Kidney (tissue), 14 donors: Measurements from ENCODE around the gene GPN3. TPM values are rescaled to one million over a fixed set of nuclear protein-coding genes. Genes with fewer than 3 reads are reported as not detected.
"Not testable (repeated sequence)": the region's sequence is repeated elsewhere in the genome, so short reads cannot be mapped to it uniquely, and the experiment has no call there.

Experiments
- DNase-seq, 5 donors: peaks; one replicate each; pipeline ENCODE4 v3.0.0-alpha.2; 2013 to 2020
- FAIRE-seq: peaks from 2 replicates; lab custom pipeline; 2012; peaks lifted over from hg19 to GRCh38; lab: Jason Lieb, UNC
- H3K27ac ChIP-seq, 2 donors: one replicate each; pipeline ENCODE4 v1.7.0; 2013; ENCODE audit warnings: low read depth in 2 of 2, low read length in 2 of 2, inconsistent platforms in 1 of 2
- H3K27me3 ChIP-seq: one replicate; pipeline ENCODE4 v1.7.1; 2013; ENCODE audit warnings: low read length, inconsistent platforms; ENCODE audit not compliant: control insufficient read depth, insufficient read depth
- H3K36me3 ChIP-seq, 3 donors: one replicate each; pipeline versions ENCODE4 v1.7.0 to v1.7.1; 2013; ENCODE audit warnings: low read length in 3 of 3, control low read depth in 1 of 3, inconsistent platforms in 1 of 3; ENCODE audit not compliant: insufficient read depth in 3 of 3, control insufficient read depth in 2 of 3
- H3K4me1 ChIP-seq, 3 donors: one replicate each; pipeline versions ENCODE4 v1.7.0 to v1.7.1; 2013; ENCODE audit warnings: low read length in 3 of 3, inconsistent platforms in 1 of 3, low read depth in 1 of 3; ENCODE audit not compliant: control insufficient read depth in 2 of 3, insufficient read depth in 2 of 3
- H3K4me3 ChIP-seq, 3 donors: one replicate each; pipeline versions ENCODE4 v1.7.0 to v1.8.1; 2013; ENCODE audit warnings: low read length in 3 of 3, control low read depth in 1 of 3, inconsistent platforms in 1 of 3
- H3K9ac ChIP-seq, 3 donors: one replicate each; pipeline versions ENCODE4 v1.7.0 to v1.7.1; 2013; ENCODE audit warnings: low read length in 3 of 3, control low read depth in 1 of 3, inconsistent platforms in 1 of 3
- H3K9me3 ChIP-seq, 3 donors: one replicate each; pipeline versions ENCODE4 v1.7.0 to v1.7.1; 2013; ENCODE audit warnings: low read length in 3 of 3, control low read depth in 1 of 3, inconsistent platforms in 1 of 3; ENCODE audit not compliant: control insufficient read depth in 2 of 3, insufficient read depth in 1 of 3
- intact Hi-C: fragments of 100-400 bp; cut with DNase I; formaldehyde crosslinking; loops from one replicate; pipeline ENCODE4 v1.11.1; 2022
- polyA plus RNA-seq: library from polyadenylated mRNA; stranded (reverse); fragments of 350-450 nt; fragmentation: Illumina TruSeq; extraction: RNeasy Lipid Tissue Mini Kit (QIAGEN cat#74804); gene quantifications from one replicate; pipeline ENCODE4 v1.2.3, GENCODE V29; 2014; ENCODE audit warnings: low read depth, low replicate concordance; ENCODE audit not compliant: insufficient read depth
- total RNA-seq: library from RNA; stranded (reverse); fragmentation: NEBNext Ultra II Directional; extraction: Animal tissue kit (Norgen Biotek cat#: 25700); gene quantifications from one replicate; pipeline ENCODE4 v1.2.1, GENCODE V29; 2021
- TF ChIP-seq, protein P1 (sequence below): IDR thresholded peaks from 3 replicates; pipeline ENCODE4 v1.5.1; 2012; ENCODE audit warnings: mild to moderate bottlenecking, moderate library complexity, borderline replicate concordance; ENCODE audit not compliant: insufficient read depth; ENCODE audit errors: extremely low read depth
- donor health status: control.
- donor health status: control.
- donor health status: control.
- donor health status: control.
- donor health status: control.
- donor health status: DM: yes; HTN: yes; CAD: no.
- donor health status: Normal renal cell carcinoma (clear cell type).

GPN3 gene
- total and polyA plus RNA-seq, 2 donors from 2014 or later, result 27.4 to 31.3 TPM

DNA sequence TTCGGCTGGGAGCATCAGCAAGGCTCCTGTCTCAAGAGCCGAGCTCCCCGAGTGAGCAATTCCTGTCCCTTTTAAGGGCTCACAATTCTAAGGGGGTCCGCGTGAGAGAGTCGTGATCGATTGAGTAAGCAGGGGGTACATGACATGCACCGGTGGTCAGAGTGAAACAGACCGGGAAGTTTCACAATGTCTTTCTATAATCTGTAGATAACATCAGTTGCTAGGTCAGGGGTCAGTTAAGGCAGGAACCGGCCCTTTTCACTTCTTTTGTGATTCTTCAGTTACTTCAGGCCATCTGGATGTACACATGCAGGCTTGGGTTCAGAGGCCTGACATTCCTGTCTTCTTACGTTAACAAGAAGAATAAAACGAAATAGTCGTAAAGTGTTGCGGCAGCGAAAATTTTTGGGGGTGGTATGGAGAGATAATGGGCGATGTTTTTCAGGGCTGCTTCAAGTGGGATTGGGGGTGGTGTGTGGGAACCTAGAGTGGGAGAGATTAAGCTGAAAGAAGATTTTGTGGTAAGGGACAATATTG, 62.9 kb downstream of the GPN3 start:
- H3K36me3 ChIP-seq, H3K27ac ChIP-seq, H3K4me3 ChIP-seq, FAIRE-seq, H3K4me1 ChIP-seq, H3K9ac ChIP-seq, H3K27me3 ChIP-seq, DNase-seq, intact Hi-C loops, H3K9me3 ChIP-seq: not testable (repeated sequence)

DNA sequence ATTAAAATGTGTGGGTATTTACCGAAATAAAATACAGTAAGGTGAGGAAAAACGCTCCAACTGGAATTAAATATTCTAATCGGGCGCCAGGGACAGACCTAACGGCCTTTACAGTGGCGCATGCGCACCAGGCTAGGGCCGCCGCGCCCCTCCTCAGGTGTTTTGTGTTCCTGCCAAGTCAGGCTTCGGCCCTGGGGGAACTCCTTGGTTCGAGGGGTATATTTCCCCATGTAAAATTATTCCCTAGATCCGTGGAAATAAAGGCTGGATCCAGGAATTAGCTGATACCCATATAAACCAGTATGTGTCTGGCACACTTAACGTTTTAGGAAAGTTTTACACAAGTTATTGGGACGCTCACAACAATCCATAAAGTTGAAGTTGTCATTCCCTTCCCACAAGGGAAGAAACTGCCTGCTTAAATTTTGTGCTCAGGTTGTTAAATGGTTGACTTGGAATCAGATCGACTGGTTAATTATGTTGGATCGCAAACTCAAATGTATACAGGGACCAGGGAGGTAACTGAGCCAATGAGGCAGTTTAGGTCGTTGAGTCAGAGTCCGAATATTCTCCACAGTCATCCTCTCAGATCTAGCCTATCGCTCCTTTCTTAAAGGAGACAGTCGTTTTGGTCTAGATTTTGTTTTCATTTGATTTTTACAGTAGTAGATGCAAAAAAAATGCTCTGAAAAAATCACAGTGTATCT, 63.9 kb downstream of the GPN3 start:
- H3K4me1 ChIP-seq, result peaks cover 4 to 7% (median 5%) of the 10 kb centered on the region in 3 donors
- intact Hi-C loops, result no loop called here
- FAIRE-seq (no peak), DNase-seq (peak; percentile 79 to 92 (median 88))
- no peaks in the 10 kb centered on the region for H3K27me3 ChIP-seq
- peaks cover 0 to 6% (median 0%) of the 10 kb centered on the region in 3 donors for H3K36me3 ChIP-seq
- peak overlapping the region; percentile 94 to 98 (median 94) for H3K4me3 ChIP-seq
- TF ChIP-seq, protein P1, sequence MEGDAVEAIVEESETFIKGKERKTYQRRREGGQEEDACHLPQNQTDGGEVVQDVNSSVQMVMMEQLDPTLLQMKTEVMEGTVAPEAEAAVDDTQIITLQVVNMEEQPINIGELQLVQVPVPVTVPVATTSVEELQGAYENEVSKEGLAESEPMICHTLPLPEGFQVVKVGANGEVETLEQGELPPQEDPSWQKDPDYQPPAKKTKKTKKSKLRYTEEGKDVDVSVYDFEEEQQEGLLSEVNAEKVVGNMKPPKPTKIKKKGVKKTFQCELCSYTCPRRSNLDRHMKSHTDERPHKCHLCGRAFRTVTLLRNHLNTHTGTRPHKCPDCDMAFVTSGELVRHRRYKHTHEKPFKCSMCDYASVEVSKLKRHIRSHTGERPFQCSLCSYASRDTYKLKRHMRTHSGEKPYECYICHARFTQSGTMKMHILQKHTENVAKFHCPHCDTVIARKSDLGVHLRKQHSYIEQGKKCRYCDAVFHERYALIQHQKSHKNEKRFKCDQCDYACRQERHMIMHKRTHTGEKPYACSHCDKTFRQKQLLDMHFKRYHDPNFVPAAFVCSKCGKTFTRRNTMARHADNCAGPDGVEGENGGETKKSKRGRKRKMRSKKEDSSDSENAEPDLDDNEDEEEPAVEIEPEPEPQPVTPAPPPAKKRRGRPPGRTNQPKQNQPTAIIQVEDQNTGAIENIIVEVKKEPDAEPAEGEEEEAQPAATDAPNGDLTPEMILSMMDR, result no peak
- no peaks in the 10 kb centered on the region for H3K9me3 ChIP-seq
- peak overlapping the region; percentile 72 to 100 (median 99) for H3K9ac ChIP-seq
- peak overlapping the region; percentile 98 for H3K27ac ChIP-seq

DNA sequence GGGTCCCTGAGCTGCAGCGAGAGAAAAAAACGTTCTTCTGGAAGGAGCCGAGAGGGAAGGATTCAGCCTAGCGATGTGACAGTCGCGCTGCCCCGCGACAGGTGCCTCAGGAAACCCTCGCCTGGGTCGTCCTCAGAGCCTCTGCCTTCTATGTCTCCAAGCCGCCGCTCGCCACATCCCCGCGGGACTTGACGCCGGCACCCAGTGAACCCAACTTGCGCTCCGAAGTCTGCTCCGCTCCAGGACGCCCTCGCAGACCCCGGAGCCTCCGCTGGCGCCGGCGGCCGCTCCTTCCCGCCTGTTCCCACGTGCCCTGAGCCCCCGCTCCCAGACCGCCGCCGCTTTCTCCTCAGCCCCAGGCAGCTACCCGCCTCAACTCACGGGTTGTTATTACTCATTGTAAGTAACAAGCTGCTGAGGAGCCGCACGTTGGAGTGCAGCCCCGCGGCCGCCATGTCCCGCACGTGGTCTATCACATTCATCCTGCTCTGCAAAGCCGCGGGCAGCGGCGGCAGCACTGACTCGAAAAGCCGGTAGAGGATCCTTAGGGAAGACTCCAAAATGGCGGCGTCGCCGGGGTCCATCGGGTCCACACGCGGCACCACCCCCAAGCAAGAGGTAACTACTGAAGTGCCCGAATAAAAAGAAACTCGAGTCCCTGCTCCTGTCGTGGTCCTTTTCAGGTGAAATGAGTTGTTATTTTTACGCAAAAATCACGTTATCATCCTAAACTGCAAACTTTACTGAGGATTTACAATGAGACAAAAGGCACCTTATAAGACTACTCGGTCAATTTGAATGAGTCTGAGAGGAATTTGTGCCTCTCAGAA, 64.7 kb downstream of the GPN3 start, which contains the start of gene ANAPC7:
TSS of gene ANAPC7 (minus strand) at position 563 of the 830 bp plus-strand sequence. CDS start at position 482, 81 bp downstream.
- no peaks in the 10 kb centered on the region for H3K27me3 ChIP-seq
- intact Hi-C loops, result no loop called here
- H3K4me1 ChIP-seq, result peaks cover 4 to 7% (median 5%) of the 10 kb centered on the region in 3 donors
- peak within 1 kb of the TSS; percentile 98 for H3K27ac ChIP-seq
- no peaks in the 10 kb centered on the region for H3K9me3 ChIP-seq
- peak within 1 kb of the TSS; percentile 72 to 100 (median 99) for H3K9ac ChIP-seq
- TF ChIP-seq, protein P1, result no peak
- peak; percentile 94 to 97 (median 95) for DNase-seq
- FAIRE-seq, result no peak
- peaks cover 0 to 6% (median 0%) of the 10 kb centered on the region in 3 donors for H3K36me3 ChIP-seq
- peak within 1 kb of the TSS; percentile 94 to 98 (median 94) for H3K4me3 ChIP-seq

Other genes starting within 250 kb of the GPN3 start
- gene ATP2A2, start 187.0 kb downstream of the GPN3 start, total RNA-seq, result 221 TPM
- 37.2 TPM for gene ATP2A2, start 187.0 kb downstream of the GPN3 start, polyA plus RNA-seq
- 47.8 TPM for gene ANAPC7, start 64.5 kb downstream of the GPN3 start, total RNA-seq
- gene ANAPC7, start 64.5 kb downstream of the GPN3 start, polyA plus RNA-seq, result 31.3 TPM
- 204 TPM for gene ARPC3, start 17.9 kb downstream of the GPN3 start, total RNA-seq
- 325 TPM for gene ARPC3, start 17.9 kb downstream of the GPN3 start, polyA plus RNA-seq
- 4.0 TPM for gene FAM216A, start 588 bp upstream of the GPN3 start, total RNA-seq
- gene FAM216A, start 588 bp upstream of the GPN3 start, polyA plus RNA-seq, result 4.6 TPM
- 108 TPM for gene VPS29, start 33.9 kb upstream of the GPN3 start, total RNA-seq
- 153 TPM for gene VPS29, start 33.9 kb upstream of the GPN3 start, polyA plus RNA-seq
- 1.0 TPM for gene RAD9B, start 34.1 kb upstream of the GPN3 start, total RNA-seq
- gene RAD9B, start 34.1 kb upstream of the GPN3 start, polyA plus RNA-seq, result 0.17 TPM
- gene PPTC7, start 115.1 kb upstream of the GPN3 start, total RNA-seq, result 27.9 TPM
- gene PPTC7, start 115.1 kb upstream of the GPN3 start, polyA plus RNA-seq, result 10.0 TPM
- gene TCTN1, start 145.9 kb upstream of the GPN3 start, total RNA-seq, result 76.9 TPM
- gene TCTN1, start 145.9 kb upstream of the GPN3 start, polyA plus RNA-seq, result 71.2 TPM
- 7.1 TPM for gene HVCN1, start 220.9 kb upstream of the GPN3 start, total RNA-seq
- 4.7 TPM for gene HVCN1, start 220.9 kb upstream of the GPN3 start, polyA plus RNA-seq